Measurements from ENCODE around the gene ARHGAP10. TPM values are rescaled to one million over a fixed set of nuclear protein-coding genes. Genes with fewer than 3 reads are reported as not detected.
A peak's percentile ranks its signal among the peaks of the same experiment; 100 is the strongest.
"Not testable (repeated sequence)": the region's sequence is repeated elsewhere in the genome, so short reads cannot be mapped to it uniquely, and the experiment has no call there.

Gene ARHGAP10
- total RNA-seq, 2 donors from 2014 or later = 30.3 to 69.6 TPM

GRCh38 chr4:147991543-147992283, 259.8 kb downstream of the ARHGAP10 start:
- Histone ChIP-seq H3K4me3 (no peak overlapping the region), H3K27me3 (replicated peaks; ENCODE audit: insufficient read depth) (no peaks in the 10 kb centered on the region), H3K36me3 (no peaks in the 10 kb centered on the region), H3K4me1 (replicated peaks) (peaks cover 3% of the 10 kb centered on the region), H3K9me3 (no peaks in the 10 kb centered on the region), H3K27ac (peak overlapping the region; percentile 9 to 31)
- TF ChIP-seq POLR2AphosphoS5 (IDR thresholded peaks at IDR 0.05) (peak; percentile 94), CTCF (IDR thresholded peaks at IDR 0.05) (no peak)
- intact Hi-C loops (cut with DNase I) = no loop called here
- WGBS = 18% methylated on average over 11 of the region's 11 CpGs
- DNase-seq (ENCODE audit: low spot score) = peak; percentile 74

GRCh38 chr4:147994076-147994475, 262.2 kb downstream of the ARHGAP10 start:
- Histone ChIP-seq H3K9me3 (no peaks in the 10 kb centered on the region), H3K27ac (no peak overlapping the region), H3K4me1 (replicated peaks) (peaks cover 3% of the 10 kb centered on the region), H3K4me3 (no peak overlapping the region), H3K36me3 (no peaks in the 10 kb centered on the region), H3K27me3 (replicated peaks; ENCODE audit: insufficient read depth) (no peaks in the 10 kb centered on the region)
- TF ChIP-seq CTCF (IDR thresholded peaks at IDR 0.05) (no peak), POLR2A (IDR thresholded peaks at IDR 0.05) (no peak), POLR2AphosphoS5 (IDR thresholded peaks at IDR 0.05) (no peak)
- DNase-seq (ENCODE audit: low spot score) = no peak
- intact Hi-C loops (cut with DNase I) = no loop called here
- 52% methylated on average over 3 of the region's 3 CpGs for WGBS

- peaks cover 3% of the 10 kb centered on the region for H3K4me1 ChIP-seq (replicated peaks)
- H3K4me3 ChIP-seq = no peak overlapping the region
- no peak overlapping the region for H3K27ac ChIP-seq
- DNase-seq (ENCODE audit: low spot score) = no peak
- H3K27me3 ChIP-seq (replicated peaks; ENCODE audit: insufficient read depth) = no peaks in the 10 kb centered on the region
- no peaks in the 10 kb centered on the region for H3K36me3 ChIP-seq
- no peaks in the 10 kb centered on the region for H3K9me3 ChIP-seq
- TF ChIP-seq POLR2AphosphoS5 (IDR thresholded peaks at IDR 0.05) = no peak
- TF ChIP-seq POLR2A (IDR thresholded peaks at IDR 0.05) = no peak
- TF ChIP-seq CTCF (IDR thresholded peaks at IDR 0.05) = no peak
- WGBS = 71% methylated on average over 10 of the region's 10 CpGs
- intact Hi-C loops (cut with DNase I) = no loop called here
Observed at GRCh38 chr4:147994491-147995385, 262.9 kb downstream of the ARHGAP10 start.

- H3K4me3 ChIP-seq = no peak overlapping the region
- 85% methylated on average over 3 of the region's 3 CpGs for WGBS
- H3K27me3 ChIP-seq (replicated peaks; ENCODE audit: insufficient read depth) = no peaks in the 10 kb centered on the region
- no peak overlapping the region for H3K27ac ChIP-seq
- no peak for TF ChIP-seq POLR2A (IDR thresholded peaks at IDR 0.05)
- TF ChIP-seq CTCF (IDR thresholded peaks at IDR 0.05) = no peak
- TF ChIP-seq POLR2AphosphoS5 (IDR thresholded peaks at IDR 0.05) = no peak
- H3K9me3 ChIP-seq = no peaks in the 10 kb centered on the region
- intact Hi-C loops (cut with DNase I) = no loop called here
- H3K4me1 ChIP-seq (replicated peaks) = peaks cover 3% of the 10 kb centered on the region
- DNase-seq (ENCODE audit: low spot score) = no peak
- H3K36me3 ChIP-seq = no peaks in the 10 kb centered on the region
Observed at GRCh38 chr4:147996859-147997258, 265.0 kb downstream of the ARHGAP10 start.

GRCh38 chr4:148000038-148000437, 268.1 kb downstream of the ARHGAP10 start:
- H3K4me3 ChIP-seq; H3K27me3 ChIP-seq (replicated peaks; ENCODE audit: insufficient read depth); intact Hi-C loops (cut with DNase I); H3K36me3 ChIP-seq; H3K9me3 ChIP-seq; H3K27ac ChIP-seq; DNase-seq (ENCODE audit: low spot score); H3K4me1 ChIP-seq (replicated peaks): not testable (repeated sequence)
- 91% methylated on average over 1 of the region's 1 CpG for WGBS

Data from prostate gland (tissue), 2 donors.